K562 (cell line): Measurements from ENCODE around the gene CD2. TPM values are rescaled to one million over a fixed set of nuclear protein-coding genes. Genes with fewer than 3 reads are reported as not detected.
A peak's percentile ranks its signal among the peaks of the same experiment; 100 is the strongest.

Experiments
- ATAC-seq: fragments of 200-7000 bp; cut with Tn5 transposase; 3 replicates; pipeline ENCODE4 v1.9.1; 2020; ENCODE audit warnings: moderate library complexity
- BruUV-seq: library from RNA; stranded (reverse); fragments of 400-500 nt; replicated peaks from 2 replicates; lab custom pipeline; 2021; lab: Mats Ljungman, UMichigan
- CTCF ChIA-PET: fragments of 300-600 bp; formaldehyde crosslinking; extraction: SDS; loops from one replicate; lab custom pipeline; 2021; ENCODE audit warnings: low intra/inter-chr PET ratio; lab: Yijun Ruan, JAX
- POLR2A ChIA-PET: fragments of 300-600, 350-650 bp; sonication (Branson Sonifier 250); formaldehyde crosslinking; extraction: SDS; loops from one replicate; lab custom pipeline; 2021; ENCODE audit warnings: antibody characterized with exemption, inconsistent platforms; lab: Yijun Ruan, JAX
- DNase-seq, 4 experiments: peaks; one replicate each; pipeline versions ENCODE4 v3.0.0 to v3.0.0-alpha.2; 2011 to 2018; ENCODE audit warnings: low spot score in 3 of 4, mixed read lengths in 3 of 4; ENCODE audit errors: extremely low read depth in 1 of 4
- FAIRE-seq: peaks from 2 replicates; lab custom pipeline; 2011; peaks lifted over from hg19 to GRCh38; lab: Jason Lieb, UNC
- H2AFZ ChIP-seq: 2 replicates; pipeline ENCODE4 v1.6.0; 2011; ENCODE audit warnings: low read depth, low read length, control low read depth, inconsistent platforms
- H3K27ac ChIP-seq: fragments of 200-600 bp; 3 replicates; pipeline ENCODE4 v1.8.0; 2011; ENCODE audit warnings: low read depth, mild to moderate bottlenecking, control low read depth, inconsistent platforms, low read length, moderate library complexity, mixed read lengths; ENCODE audit errors: extremely low read depth
- H3K27me3 ChIP-seq, 2 experiments: fragments of 300-600 bp in 1 of 2; 2 replicates in 1 of 2; 3 replicates in 1 of 2; pipeline versions ENCODE4 v1.6.0 to v1.8.0; 2011; ENCODE audit warnings: inconsistent platforms in 2 of 2, low read length in 2 of 2, mild to moderate bottlenecking in 1 of 2, mixed read lengths in 1 of 2, moderate library complexity in 1 of 2; ENCODE audit not compliant: control insufficient read depth in 2 of 2, insufficient read depth in 2 of 2
- H3K36me3 ChIP-seq: fragments of 300-600 bp; 3 replicates; pipeline ENCODE4 v1.8.0; 2011; ENCODE audit warnings: mild to moderate bottlenecking, low read length, inconsistent platforms; ENCODE audit not compliant: control insufficient read depth, insufficient read depth
- H3K4me1 ChIP-seq, 2 experiments: fragments of 200-600 bp in 1 of 2; replicated peaks in 1 of 2; 2 replicates in 1 of 2; 3 replicates in 1 of 2; pipeline versions ENCODE4 v1.5.1 to v1.8.0; 2011; ENCODE audit warnings: inconsistent platforms in 2 of 2, low read length in 2 of 2, mild to moderate bottlenecking in 1 of 2, mixed read lengths in 1 of 2, moderate library complexity in 1 of 2; ENCODE audit not compliant: control insufficient read depth in 2 of 2, insufficient read depth in 2 of 2
- H3K4me2 ChIP-seq: 2 replicates; pipeline ENCODE4 v1.6.1; 2011; ENCODE audit warnings: low read length, control low read depth, inconsistent platforms, mixed read lengths; ENCODE audit not compliant: insufficient read depth
- H3K4me3 ChIP-seq: fragments of 200-600 bp; sonication (generic), shearing (Covaris generic); 2 replicates; pipeline ENCODE4 v1.5.1; 2016; ENCODE audit warnings: control low read depth, inconsistent platforms
- H3K79me2 ChIP-seq: fragments of 200-600 bp; 3 replicates; pipeline ENCODE4 v1.8.0; 2011; ENCODE audit warnings: low read length, inconsistent platforms; ENCODE audit not compliant: control insufficient read depth, insufficient read depth
- H3K9ac ChIP-seq, 2 experiments: 2 replicates each; pipeline versions ENCODE4 v1.6.0 to v1.6.1; 2011; ENCODE audit warnings: low read depth in 2 of 2, low read length in 2 of 2, control low read depth in 1 of 2, inconsistent platforms in 1 of 2, mild to moderate bottlenecking in 1 of 2, mixed read lengths in 1 of 2; ENCODE audit not compliant: insufficient read depth in 1 of 2
- H3K9me1 ChIP-seq: one replicate; pipeline ENCODE4 v1.6.0; 2011; ENCODE audit warnings: inconsistent platforms, mild to moderate bottlenecking, low read length, moderate library complexity; ENCODE audit not compliant: control insufficient read depth, insufficient read depth
- H3K9me3 ChIP-seq: replicated peaks from 2 replicates; pipeline ENCODE4 v1.5.1; 2011; ENCODE audit warnings: low read depth, low read length, inconsistent platforms; ENCODE audit not compliant: control insufficient read depth, insufficient read depth
- H4K20me1 ChIP-seq: replicated peaks from 2 replicates; pipeline ENCODE4 v1.6.1; 2011; ENCODE audit warnings: low read length, inconsistent platforms, mixed read lengths; ENCODE audit not compliant: control insufficient read depth, insufficient read depth
- HNRNPL ChIP-seq: fragments of 200-400 bp; formaldehyde crosslinking; IDR thresholded peaks from 2 replicates; pipeline ENCODE4 v1.6.1; 2017; ENCODE audit warnings: low read depth, mild to moderate bottlenecking, low read length
- WGBS: fragments of 100-300 bp; shearing (Covaris generic); methylation state at CpG from one replicate; pipeline ENCODE4 v1.1.6; 2016; ENCODE audit warnings: low coverage, mixed read lengths; ENCODE audit not compliant: insufficient coverage; ENCODE audit errors: missing lambda C conversion rate; 5-methylcytosine and 5-hydroxymethylcytosine counted together
- in situ Hi-C: fragments of 300-500 bp; cut with MboI; formaldehyde crosslinking; loops from 4 replicates; pipeline ENCODE4 v1.15.0; 2018; ENCODE audit warnings: inconsistent platforms, mixed read lengths
- intact Hi-C: fragments of 100-400 bp; cut with micrococcal nuclease; formaldehyde crosslinking; loops from 2 replicates; pipeline ENCODE4 v1.14.2; 2022
- polyA plus RNA-seq, 8 experiments: library from polyadenylated mRNA; depleted of rRNA in 4 of 8; stranded (reverse) in 5 of 8; unstranded in 3 of 8; fragments of >200 nt; fragmentation: Nextera tagmentation in 2 of 8; fragmentation: Illumina TruSeq in 1 of 8; extraction: Ambion mirVana in 2 of 8; extraction: Trizol in 1 of 8; gene quantifications; 2 replicates each; pipeline versions ENCODE4 v1.2.1 to v1.2.3, GENCODE V29; 2011 to 2014; ENCODE audit warnings: inconsistent platforms in 1 of 8, missing spikeins in 1 of 8
- total RNA-seq, 7 experiments: library from RNA; depleted of rRNA in 6 of 7; stranded (reverse); fragments of >200 nt in 6 of 7; fragmentation: Illumina TruSeq in 2 of 7; extraction: Trizol in 2 of 7; gene quantifications; 2 replicates each; pipeline versions ENCODE4 v1.2.1 to v1.2.3, GENCODE V29; 2011 to 2021; ENCODE audit warnings: low replicate concordance in 1 of 7
- TF ChIP-seq, protein P1 (sequence below): sonication (generic); formaldehyde crosslinking; IDR thresholded peaks from 2 replicates; pipeline ENCODE4 v1.8.1; 2023; ENCODE audit warnings: mild to moderate bottlenecking, missing genetic modification reagents

CD2 gene
- total and polyA plus RNA-seq, 9 of the 15 experiments (the other 6 are each of a cell fraction or from before 2014, with no cell fraction given): 0.07 to 0.16 TPM; not detected in 7

DNA sequence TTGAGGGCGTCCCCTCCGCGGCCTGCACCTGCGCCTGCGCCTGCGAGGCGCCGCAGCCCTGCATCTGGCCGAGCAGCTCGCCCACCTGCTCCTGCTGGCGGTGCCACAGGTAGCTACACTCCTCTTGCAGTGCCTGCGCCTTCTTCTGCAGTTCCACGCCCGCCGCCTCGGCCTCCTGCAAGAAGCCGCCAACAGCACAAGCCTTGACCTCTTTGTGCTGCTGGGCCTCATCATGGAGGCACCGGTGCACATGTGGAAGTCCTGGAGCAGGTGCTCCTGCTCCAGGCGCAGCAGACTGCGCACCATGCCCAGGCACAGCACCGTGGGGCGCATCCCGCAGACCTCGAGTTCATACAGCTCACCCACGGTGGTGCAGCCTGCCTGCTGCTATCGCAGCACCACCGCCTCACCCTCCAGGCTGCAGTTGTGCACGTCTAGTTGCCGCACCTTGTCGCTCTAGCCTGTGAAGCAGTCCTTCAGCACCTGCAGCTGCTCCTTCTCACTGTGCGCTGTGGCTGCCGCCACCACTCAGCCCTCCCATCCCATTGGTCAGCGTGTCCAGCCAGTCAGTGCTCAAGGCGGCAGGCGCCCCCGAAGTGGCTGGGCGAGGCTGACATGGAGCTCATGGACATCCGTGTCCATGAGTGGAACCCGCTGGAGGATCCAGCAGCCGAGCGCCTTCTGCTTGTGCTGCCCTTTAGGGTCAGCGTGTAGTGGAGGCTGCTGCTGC, 12.2 kb upstream of the CD2 start:
- Histone ChIP-seq H3K36me3 (no peaks in the 10 kb centered on the region), H3K27ac (no peak overlapping the region)

More for the DNA sequence above, 12.2 kb upstream of the CD2 start:
- ChIA-PET CTCF (no interaction called here), POLR2A (interaction anchor here (0.5 to 0.9 kb wide), 2 partner anchors 14 to 304 kb away, joined by 3 to 4 read pairs; no protein-coding TSS in a partner anchor)
- Histone ChIP-seq H2AFZ (no peak overlapping the region), H4K20me1 (no peaks in the 10 kb centered on the region), H3K4me1 (peaks cover 0 to 10% of the 10 kb centered on the region in 2 experiments; a peak in 1 of 5 replicates), H3K79me2 (no peaks in the 10 kb centered on the region), H3K4me2 (no peak overlapping the region), H3K9me1 (no peaks in the 10 kb centered on the region), H3K9ac (no peak overlapping the region), H3K9me3 (peaks cover 16% of the 10 kb centered on the region), H3K27me3 (no peaks in the 10 kb centered on the region; a peak in 1 of 5 replicates), H3K4me3 (no peak overlapping the region)
- DNase-seq: no peak
- WGBS: 71% methylated on average over 37 of the region's 42 CpGs
- FAIRE-seq: no peak
- intact Hi-C loops: no loop called here
- no peak for ATAC-seq
- TF ChIP-seq, protein P1, sequence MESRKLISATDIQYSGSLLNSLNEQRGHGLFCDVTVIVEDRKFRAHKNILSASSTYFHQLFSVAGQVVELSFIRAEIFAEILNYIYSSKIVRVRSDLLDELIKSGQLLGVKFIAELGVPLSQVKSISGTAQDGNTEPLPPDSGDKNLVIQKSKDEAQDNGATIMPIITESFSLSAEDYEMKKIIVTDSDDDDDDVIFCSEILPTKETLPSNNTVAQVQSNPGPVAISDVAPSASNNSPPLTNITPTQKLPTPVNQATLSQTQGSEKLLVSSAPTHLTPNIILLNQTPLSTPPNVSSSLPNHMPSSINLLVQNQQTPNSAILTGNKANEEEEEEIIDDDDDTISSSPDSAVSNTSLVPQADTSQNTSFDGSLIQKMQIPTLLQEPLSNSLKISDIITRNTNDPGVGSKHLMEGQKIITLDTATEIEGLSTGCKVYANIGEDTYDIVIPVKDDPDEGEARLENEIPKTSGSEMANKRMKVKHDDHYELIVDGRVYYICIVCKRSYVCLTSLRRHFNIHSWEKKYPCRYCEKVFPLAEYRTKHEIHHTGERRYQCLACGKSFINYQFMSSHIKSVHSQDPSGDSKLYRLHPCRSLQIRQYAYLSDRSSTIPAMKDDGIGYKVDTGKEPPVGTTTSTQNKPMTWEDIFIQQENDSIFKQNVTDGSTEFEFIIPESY (CRISPR knock-in tag): peak; percentile 46; the same call in 1 of the 2 replicates
- no peak for TF ChIP-seq HNRNPL
- no TSS peak for BruUV-seq
- in situ Hi-C loops: loop anchor here (5.0 to 25.0 kb wide), 2 partner anchors 80 to 545 kb away; no protein-coding TSS in a partner anchor
